SU-DHL-6 (cell line): Measurements from ENCODE around the gene SCLT1.

Source experiments
- CTCF ChIP-seq: fragments of 200-600 bp; sonication (generic); IDR thresholded peaks from one replicate; pipeline ENCODE4 v1.5.1; 2017; ENCODE audit warnings: antibody characterized with exemption, mild to moderate bottlenecking, low read length, moderate library complexity; ENCODE audit not compliant: insufficient read depth, poor library complexity, severe bottlenecking
- EZH2phosphoT487 ChIP-seq: fragments of 200-600 bp; sonication (generic), shearing (Covaris generic); conservative IDR thresholded peaks from 2 replicates; pipeline ENCODE4 v1.6.1; 2018; ENCODE audit warnings: mild to moderate bottlenecking, antibody characterized with exemption, low read length, moderate library complexity, mixed read lengths

GRCh38 chr4:129117705-129118104 lies 24.4 kb upstream of the SCLT1 start:
- TF ChIP-seq CTCF: no peak
- TF ChIP-seq EZH2phosphoT487: no peak
